ENCODE results near the gene HBP1.

Gene HBP1

GRCh38 chr7:107206706-107207105 lies 37.9 kb downstream of the HBP1 start:
- DNase-seq (ENCODE audit: low read depth, low spot score), result no peak
- Histone ChIP-seq H3K4me1 (ENCODE audit: insufficient read depth, insufficient read length) (no peaks in the 10 kb centered on the region), H3K9ac (ENCODE audit: insufficient read length, low read depth) (no peak overlapping the region), H3K9me3 (ENCODE audit: insufficient read depth, low read length) (no peaks in the 10 kb centered on the region), H3K4me3 (ENCODE audit: insufficient read length, low read depth) (no peak overlapping the region), H3K27me3 (ENCODE audit: insufficient read depth, insufficient read length) (no peaks in the 10 kb centered on the region), H3K36me3 (ENCODE audit: insufficient read depth, insufficient read length, low read length) (peaks cover 7% of the 10 kb centered on the region)
- TF ChIP-seq YY1 (IDR thresholded peaks at IDR 0.05; ENCODE audit: insufficient read depth, insufficient read length), result no peak
- TF ChIP-seq SUZ12 (IDR thresholded peaks at IDR 0.05; ENCODE audit: extremely low read depth, insufficient read depth, insufficient read length), result no peak
- no peak for TF ChIP-seq ZNF274 (IDR thresholded peaks at IDR 0.05; ENCODE audit: low read depth, low read length)

GRCh38 chr7:107207459-107207858 lies 38.7 kb downstream of the HBP1 start:
- H3K36me3 ChIP-seq (ENCODE audit: insufficient read depth, insufficient read length, low read length), result peaks cover 5% of the 10 kb centered on the region
- no peak for DNase-seq (ENCODE audit: low read depth, low spot score)
- no peak for TF ChIP-seq SUZ12 (IDR thresholded peaks at IDR 0.05; ENCODE audit: extremely low read depth, insufficient read depth, insufficient read length)
- no peak for TF ChIP-seq ZNF274 (IDR thresholded peaks at IDR 0.05; ENCODE audit: low read depth, low read length)
- no peak for TF ChIP-seq YY1 (IDR thresholded peaks at IDR 0.05; ENCODE audit: insufficient read depth, insufficient read length)

GRCh38 chr7:107208024-107208521 lies 39.3 kb downstream of the HBP1 start:
- peaks cover 5% of the 10 kb centered on the region for H3K36me3 ChIP-seq (ENCODE audit: insufficient read depth, insufficient read length, low read length)
- TF ChIP-seq YY1 (IDR thresholded peaks at IDR 0.05; ENCODE audit: insufficient read depth, insufficient read length), result no peak
- TF ChIP-seq ZNF274 (IDR thresholded peaks at IDR 0.05; ENCODE audit: low read depth, low read length), result no peak
- TF ChIP-seq SUZ12 (IDR thresholded peaks at IDR 0.05; ENCODE audit: extremely low read depth, insufficient read depth, insufficient read length), result no peak
- no peak for DNase-seq (ENCODE audit: low read depth, low spot score)

More at GRCh38 chr7:107207459-107207858, 38.7 kb downstream of the HBP1 start:
- H3K4me1 ChIP-seq (ENCODE audit: insufficient read depth, insufficient read length), result no peaks in the 10 kb centered on the region
- H3K9ac ChIP-seq (ENCODE audit: insufficient read length, low read depth), result no peak overlapping the region
- H3K9me3 ChIP-seq (ENCODE audit: insufficient read depth, low read length), result no peaks in the 10 kb centered on the region
- H3K4me3 ChIP-seq (ENCODE audit: insufficient read length, low read depth), result no peak overlapping the region
- no peaks in the 10 kb centered on the region for H3K27me3 ChIP-seq (ENCODE audit: insufficient read depth, insufficient read length)

GRCh38 chr7:107208563-107208962 lies 39.8 kb downstream of the HBP1 start:
- Histone ChIP-seq H3K27me3 (ENCODE audit: insufficient read depth, insufficient read length) (no peaks in the 10 kb centered on the region), H3K36me3 (ENCODE audit: insufficient read depth, insufficient read length, low read length) (peaks cover 5% of the 10 kb centered on the region), H3K4me1 (ENCODE audit: insufficient read depth, insufficient read length) (no peaks in the 10 kb centered on the region), H3K4me3 (ENCODE audit: insufficient read length, low read depth) (no peak overlapping the region), H3K9me3 (ENCODE audit: insufficient read depth, low read length) (no peaks in the 10 kb centered on the region), H3K9ac (ENCODE audit: insufficient read length, low read depth) (no peak overlapping the region)
- TF ChIP-seq SUZ12 (IDR thresholded peaks at IDR 0.05; ENCODE audit: extremely low read depth, insufficient read depth, insufficient read length), result no peak
- no peak for TF ChIP-seq YY1 (IDR thresholded peaks at IDR 0.05; ENCODE audit: insufficient read depth, insufficient read length)
- TF ChIP-seq ZNF274 (IDR thresholded peaks at IDR 0.05; ENCODE audit: low read depth, low read length), result no peak
- DNase-seq (ENCODE audit: low read depth, low spot score), result no peak

More at GRCh38 chr7:107208024-107208521, 39.3 kb downstream of the HBP1 start:
- no peak overlapping the region for H3K9ac ChIP-seq (ENCODE audit: insufficient read length, low read depth)
- no peaks in the 10 kb centered on the region for H3K4me1 ChIP-seq (ENCODE audit: insufficient read depth, insufficient read length)
- no peak overlapping the region for H3K4me3 ChIP-seq (ENCODE audit: insufficient read length, low read depth)
- no peaks in the 10 kb centered on the region for H3K9me3 ChIP-seq (ENCODE audit: insufficient read depth, low read length)
- no peaks in the 10 kb centered on the region for H3K27me3 ChIP-seq (ENCODE audit: insufficient read depth, insufficient read length)

GRCh38 chr7:107209565-107209964 lies 40.8 kb downstream of the HBP1 start:
- no peaks in the 10 kb centered on the region for H3K9me3 ChIP-seq (ENCODE audit: insufficient read depth, low read length)
- no peak overlapping the region for H3K9ac ChIP-seq (ENCODE audit: insufficient read length, low read depth)
- no peaks in the 10 kb centered on the region for H3K27me3 ChIP-seq (ENCODE audit: insufficient read depth, insufficient read length)
- no peaks in the 10 kb centered on the region for H3K4me1 ChIP-seq (ENCODE audit: insufficient read depth, insufficient read length)
- H3K4me3 ChIP-seq (ENCODE audit: insufficient read length, low read depth), result no peak overlapping the region
- no peak for DNase-seq (ENCODE audit: low read depth, low spot score)
- peaks cover 5% of the 10 kb centered on the region for H3K36me3 ChIP-seq (ENCODE audit: insufficient read depth, insufficient read length, low read length)
- TF ChIP-seq SUZ12 (IDR thresholded peaks at IDR 0.05; ENCODE audit: extremely low read depth, insufficient read depth, insufficient read length), result no peak

GRCh38 chr7:107210400-107210799 lies 41.6 kb downstream of the HBP1 start:
- no peak for DNase-seq (ENCODE audit: low read depth, low spot score)
- TF ChIP-seq SUZ12 (IDR thresholded peaks at IDR 0.05; ENCODE audit: extremely low read depth, insufficient read depth, insufficient read length), result no peak
- no peak for TF ChIP-seq YY1 (IDR thresholded peaks at IDR 0.05; ENCODE audit: insufficient read depth, insufficient read length)
- TF ChIP-seq ZNF274 (IDR thresholded peaks at IDR 0.05; ENCODE audit: low read depth, low read length), result no peak
- no peaks in the 10 kb centered on the region for H3K4me1 ChIP-seq (ENCODE audit: insufficient read depth, insufficient read length)
- H3K9ac ChIP-seq (ENCODE audit: insufficient read length, low read depth), result no peak overlapping the region
- peaks cover 5% of the 10 kb centered on the region for H3K36me3 ChIP-seq (ENCODE audit: insufficient read depth, insufficient read length, low read length)
- H3K9me3 ChIP-seq (ENCODE audit: insufficient read depth, low read length), result no peaks in the 10 kb centered on the region
- H3K4me3 ChIP-seq (ENCODE audit: insufficient read length, low read depth), result no peak overlapping the region
- no peaks in the 10 kb centered on the region for H3K27me3 ChIP-seq (ENCODE audit: insufficient read depth, insufficient read length)

- H3K36me3 ChIP-seq (ENCODE audit: insufficient read depth, insufficient read length, low read length), result no peaks in the 10 kb centered on the region
- TF ChIP-seq SUZ12 (IDR thresholded peaks at IDR 0.05; ENCODE audit: extremely low read depth, insufficient read depth, insufficient read length) (no peak), ZNF274 (IDR thresholded peaks at IDR 0.05; ENCODE audit: low read depth, low read length) (no peak), YY1 (IDR thresholded peaks at IDR 0.05; ENCODE audit: insufficient read depth, insufficient read length) (no peak)
- no peaks in the 10 kb centered on the region for H3K27me3 ChIP-seq (ENCODE audit: insufficient read depth, insufficient read length)
- DNase-seq (ENCODE audit: low read depth, low spot score), result no peak
- no peaks in the 10 kb centered on the region for H3K4me1 ChIP-seq (ENCODE audit: insufficient read depth, insufficient read length)
- H3K4me3 ChIP-seq (ENCODE audit: insufficient read length, low read depth), result no peak overlapping the region
- H3K9ac ChIP-seq (ENCODE audit: insufficient read length, low read depth), result no peak overlapping the region
- H3K9me3 ChIP-seq (ENCODE audit: insufficient read depth, low read length), result no peaks in the 10 kb centered on the region
These were observed 43.9 kb downstream of the HBP1 start for GRCh38 chr7:107212725-107213124.

All from NT2/D1 (cell line).